PFSK-1 (cell line): ENCODE results near the gene TESMIN.

ENCODE experiments used
- FOXP2 ChIP-seq: optimal IDR thresholded peaks from 2 replicates; pipeline ENCODE3; 2011; ENCODE audit warnings: borderline replicate concordance, control low read depth, inconsistent platforms; ENCODE audit not compliant: insufficient read depth; ENCODE audit errors: extremely low read length, extremely low read depth
- POLR2AphosphoS5 ChIP-seq: IDR thresholded peaks from 2 replicates; pipeline ENCODE4 v1.6.1; 2012; ENCODE audit warnings: low read depth, mild to moderate bottlenecking, control low read depth, low read length, moderate library complexity
- SIN3A ChIP-seq: IDR thresholded peaks from 2 replicates; pipeline ENCODE4 v1.6.1; 2012; ENCODE audit warnings: mild to moderate bottlenecking, low read length, moderate library complexity, borderline replicate concordance; ENCODE audit not compliant: insufficient read depth
- TAF1 ChIP-seq: IDR thresholded peaks from 2 replicates; pipeline ENCODE4 v1.6.1; 2012; ENCODE audit warnings: low read length, control low read depth, borderline replicate concordance; ENCODE audit not compliant: insufficient read depth
- TF ChIP-seq, protein P1 (sequence below), 2 experiments: IDR thresholded peaks; 2 replicates each; pipeline versions ENCODE4 v1.6.1 to v1.8.0; 2011 to 2012; ENCODE audit warnings: low read depth in 2 of 2, low read length in 2 of 2, control low read depth in 1 of 2, inconsistent platforms in 1 of 2, mild to moderate bottlenecking in 1 of 2, moderate library complexity in 1 of 2; ENCODE audit not compliant: insufficient read depth in 1 of 2

- no peak for TF ChIP-seq POLR2AphosphoS5
- no peak for TF ChIP-seq TAF1
- TF ChIP-seq, protein P1, sequence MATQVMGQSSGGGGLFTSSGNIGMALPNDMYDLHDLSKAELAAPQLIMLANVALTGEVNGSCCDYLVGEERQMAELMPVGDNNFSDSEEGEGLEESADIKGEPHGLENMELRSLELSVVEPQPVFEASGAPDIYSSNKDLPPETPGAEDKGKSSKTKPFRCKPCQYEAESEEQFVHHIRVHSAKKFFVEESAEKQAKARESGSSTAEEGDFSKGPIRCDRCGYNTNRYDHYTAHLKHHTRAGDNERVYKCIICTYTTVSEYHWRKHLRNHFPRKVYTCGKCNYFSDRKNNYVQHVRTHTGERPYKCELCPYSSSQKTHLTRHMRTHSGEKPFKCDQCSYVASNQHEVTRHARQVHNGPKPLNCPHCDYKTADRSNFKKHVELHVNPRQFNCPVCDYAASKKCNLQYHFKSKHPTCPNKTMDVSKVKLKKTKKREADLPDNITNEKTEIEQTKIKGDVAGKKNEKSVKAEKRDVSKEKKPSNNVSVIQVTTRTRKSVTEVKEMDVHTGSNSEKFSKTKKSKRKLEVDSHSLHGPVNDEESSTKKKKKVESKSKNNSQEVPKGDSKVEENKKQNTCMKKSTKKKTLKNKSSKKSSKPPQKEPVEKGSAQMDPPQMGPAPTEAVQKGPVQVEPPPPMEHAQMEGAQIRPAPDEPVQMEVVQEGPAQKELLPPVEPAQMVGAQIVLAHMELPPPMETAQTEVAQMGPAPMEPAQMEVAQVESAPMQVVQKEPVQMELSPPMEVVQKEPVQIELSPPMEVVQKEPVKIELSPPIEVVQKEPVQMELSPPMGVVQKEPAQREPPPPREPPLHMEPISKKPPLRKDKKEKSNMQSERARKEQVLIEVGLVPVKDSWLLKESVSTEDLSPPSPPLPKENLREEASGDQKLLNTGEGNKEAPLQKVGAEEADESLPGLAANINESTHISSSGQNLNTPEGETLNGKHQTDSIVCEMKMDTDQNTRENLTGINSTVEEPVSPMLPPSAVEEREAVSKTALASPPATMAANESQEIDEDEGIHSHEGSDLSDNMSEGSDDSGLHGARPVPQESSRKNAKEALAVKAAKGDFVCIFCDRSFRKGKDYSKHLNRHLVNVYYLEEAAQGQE (IDR thresholded peaks at IDR 0.05; ENCODE audit: insufficient read depth in 1 of 2, low read depth in 2 of 2, low read length in 2 of 2), result no peak
- TF ChIP-seq SIN3A, result no peak
- TF ChIP-seq FOXP2, result no peak
Observed at GRCh38 chr11:68666849-68667248, 84.5 kb downstream of the TESMIN start.
